HUES6 (cell line): ENCODE data around the gene PTPRM.

Experiments used
- H3K27ac ChIP-seq: 2 replicates; pipeline ENCODE4 v1.7.0; 2013; ENCODE audit warnings: low read depth, mild to moderate bottlenecking, low read length, inconsistent platforms
- H3K27me3 ChIP-seq: 2 replicates; pipeline ENCODE4 v1.6.1; 2013; ENCODE audit warnings: low read length; ENCODE audit not compliant: control insufficient read depth, insufficient read depth
- H3K36me3 ChIP-seq: 2 replicates; pipeline ENCODE4 v1.6.1; 2013; ENCODE audit warnings: low read length; ENCODE audit not compliant: control insufficient read depth, insufficient read depth
- H3K4me1 ChIP-seq: 2 replicates; pipeline ENCODE4 v1.6.1; 2013; ENCODE audit warnings: low read length; ENCODE audit not compliant: control insufficient read depth, insufficient read depth
- H3K4me3 ChIP-seq: 2 replicates; pipeline ENCODE4 v1.5.1; 2013; ENCODE audit warnings: low read depth, low read length
- H3K9ac ChIP-seq: one replicate; pipeline ENCODE4 v1.6.1; 2013; ENCODE audit warnings: mild to moderate bottlenecking, low read length
- H3K9me3 ChIP-seq: 2 replicates; pipeline ENCODE4 v1.6.1; 2013; ENCODE audit warnings: low read depth, low read length; ENCODE audit not compliant: control insufficient read depth, insufficient read depth

The PTPRM gene

GRCh38 chr18:8341481-8342230 lies 774.5 kb downstream of the PTPRM start:
- H3K9ac ChIP-seq, result no peak overlapping the region
- H3K36me3 ChIP-seq, result no peaks in the 10 kb centered on the region
- peaks cover 3% of the 10 kb centered on the region; the same call in 1 of the 2 replicates for H3K4me1 ChIP-seq
- no peak overlapping the region for H3K4me3 ChIP-seq
- no peaks in the 10 kb centered on the region for H3K9me3 ChIP-seq
- no peak overlapping the region for H3K27ac ChIP-seq
- no peaks in the 10 kb centered on the region for H3K27me3 ChIP-seq

- no peaks in the 10 kb centered on the region for H3K4me1 ChIP-seq
- H3K4me3 ChIP-seq, result no peak overlapping the region
- no peaks in the 10 kb centered on the region for H3K9me3 ChIP-seq
- no peaks in the 10 kb centered on the region for H3K36me3 ChIP-seq
- H3K9ac ChIP-seq, result no peak overlapping the region
- no peaks in the 10 kb centered on the region for H3K27me3 ChIP-seq
- H3K27ac ChIP-seq, result no peak overlapping the region
Observed at GRCh38 chr18:8348051-8348720, 781.1 kb downstream of the PTPRM start.

GRCh38 chr18:8349608-8350323 lies 782.6 kb downstream of the PTPRM start:
- Histone ChIP-seq H3K9ac (no peak overlapping the region), H3K27me3 (no peaks in the 10 kb centered on the region), H3K36me3 (no peaks in the 10 kb centered on the region), H3K27ac (no peak overlapping the region), H3K9me3 (no peaks in the 10 kb centered on the region), H3K4me3 (no peak overlapping the region), H3K4me1 (no peaks in the 10 kb centered on the region)

GRCh38 chr18:8350628-8351027 lies 783.5 kb downstream of the PTPRM start:
- Histone ChIP-seq H3K27ac (no peak overlapping the region), H3K27me3 (no peaks in the 10 kb centered on the region), H3K4me3 (no peak overlapping the region), H3K36me3 (no peaks in the 10 kb centered on the region), H3K4me1 (no peaks in the 10 kb centered on the region), H3K9me3 (no peaks in the 10 kb centered on the region), H3K9ac (no peak overlapping the region)

GRCh38 chr18:8351161-8351560 lies 784.0 kb downstream of the PTPRM start:
- Histone ChIP-seq H3K9ac (no peak overlapping the region), H3K4me1 (no peaks in the 10 kb centered on the region), H3K27me3 (no peaks in the 10 kb centered on the region), H3K9me3 (no peaks in the 10 kb centered on the region), H3K4me3 (no peak overlapping the region), H3K27ac (no peak overlapping the region), H3K36me3 (no peaks in the 10 kb centered on the region)

- Histone ChIP-seq H3K4me1 (peaks cover 14% of the 10 kb centered on the region), H3K4me3 (no peak overlapping the region), H3K27ac (no peak overlapping the region), H3K9ac (no peak overlapping the region), H3K9me3 (no peaks in the 10 kb centered on the region), H3K36me3 (no peaks in the 10 kb centered on the region), H3K27me3 (no peaks in the 10 kb centered on the region)
Observed at GRCh38 chr18:8354304-8354703, 787.2 kb downstream of the PTPRM start.

- H3K27ac ChIP-seq, result no peak overlapping the region
Observed at GRCh38 chr18:8356001-8356400, 788.9 kb downstream of the PTPRM start.

GRCh38 chr18:8357320-8357719 lies 790.2 kb downstream of the PTPRM start:
- Histone ChIP-seq H3K4me3 (no peak overlapping the region), H3K9ac (no peak overlapping the region), H3K36me3 (no peaks in the 10 kb centered on the region), H3K4me1 (peaks cover 14% of the 10 kb centered on the region), H3K9me3 (no peaks in the 10 kb centered on the region), H3K27ac (no peak overlapping the region), H3K27me3 (no peaks in the 10 kb centered on the region)

More at GRCh38 chr18:8356001-8356400, 788.9 kb downstream of the PTPRM start:
- Histone ChIP-seq H3K27me3 (no peaks in the 10 kb centered on the region), H3K9me3 (no peaks in the 10 kb centered on the region), H3K4me1 (peaks cover 14% of the 10 kb centered on the region), H3K36me3 (no peaks in the 10 kb centered on the region), H3K4me3 (no peak overlapping the region), H3K9ac (no peak overlapping the region)

GRCh38 chr18:8358033-8358765 lies 791.1 kb downstream of the PTPRM start:
- Histone ChIP-seq H3K27ac (no peak overlapping the region), H3K9me3 (no peaks in the 10 kb centered on the region), H3K4me1 (peaks cover 14% of the 10 kb centered on the region), H3K36me3 (no peaks in the 10 kb centered on the region), H3K4me3 (no peak overlapping the region), H3K9ac (no peak overlapping the region), H3K27me3 (no peaks in the 10 kb centered on the region)

GRCh38 chr18:8359076-8359475 lies 792.0 kb downstream of the PTPRM start:
- no peak overlapping the region for H3K4me3 ChIP-seq
- H3K27me3 ChIP-seq, result no peaks in the 10 kb centered on the region
- H3K4me1 ChIP-seq, result peaks cover 14% of the 10 kb centered on the region
- no peaks in the 10 kb centered on the region for H3K9me3 ChIP-seq
- no peak overlapping the region for H3K9ac ChIP-seq
- H3K36me3 ChIP-seq, result no peaks in the 10 kb centered on the region
- no peak overlapping the region for H3K27ac ChIP-seq
